Neutrophil (primary cell): ENCODE data around the gene GNAI1.
"Not testable (repeated sequence)": the region's sequence is repeated elsewhere in the genome, so short reads cannot be mapped to it uniquely, and the experiment has no call there.

Experiments used
- H3K27ac ChIP-seq: fragments of 200-600 bp; sonication (generic); 2 replicates; pipeline ENCODE4 v1.5.1; 2016; ENCODE audit warnings: mild to moderate bottlenecking, moderate library complexity
- H3K27me3 ChIP-seq: fragments of 200-600 bp; sonication (generic); 2 replicates; pipeline ENCODE4 v1.6.0; 2016; ENCODE audit warnings: mild to moderate bottlenecking
- H3K36me3 ChIP-seq: fragments of 200-600 bp; sonication (generic); 2 replicates; pipeline ENCODE4 v1.5.1; 2017
- H3K4me1 ChIP-seq, 2 experiments: fragments of 200-600 bp in 1 of 2; sonication (generic) in 1 of 2; 1 replicate in 1 of 2; 2 replicates in 1 of 2; pipeline versions ENCODE4 v1.5.1 to v1.6.1; 2013 to 2016; ENCODE audit warnings: low read depth in 1 of 2, low read length in 1 of 2, mild to moderate bottlenecking in 1 of 2, moderate library complexity in 1 of 2; ENCODE audit not compliant: control insufficient read depth in 1 of 2, insufficient read depth in 1 of 2
- H3K4me3 ChIP-seq, 2 experiments: fragments of 200-600 bp in 1 of 2; sonication (generic) in 1 of 2; 1 replicate in 1 of 2; 2 replicates in 1 of 2; pipeline ENCODE4 v1.5.1; 2013 to 2016; ENCODE audit warnings: low read depth in 1 of 2, low read length in 1 of 2, mild to moderate bottlenecking in 1 of 2, moderate library complexity in 1 of 2
- H3K9me3 ChIP-seq: fragments of 200-600 bp; sonication (generic); 2 replicates; pipeline ENCODE4 v1.5.1; 2016
- CTCF ChIP-seq: fragments of 200-600 bp; sonication (generic); IDR thresholded peaks from 2 replicates; pipeline ENCODE4 v1.5.1; 2016; ENCODE audit warnings: antibody characterized with exemption

The GNAI1 gene

GRCh38 chr7:80153446-80153845 lies 18.8 kb downstream of the GNAI1 start:
- Histone ChIP-seq H3K36me3 (no peaks in the 10 kb centered on the region), H3K27me3 (no peaks in the 10 kb centered on the region), H3K9me3 (no peaks in the 10 kb centered on the region), H3K27ac (no peak overlapping the region), H3K4me3 (no peak overlapping the region), H3K4me1 (no peaks in the 10 kb centered on the region)
- TF ChIP-seq CTCF, result no peak

GRCh38 chr7:80154656-80155333 lies 20.2 kb downstream of the GNAI1 start:
- no peaks in the 10 kb centered on the region for H3K4me1 ChIP-seq
- no peak overlapping the region for H3K27ac ChIP-seq
- H3K4me3 ChIP-seq, result no peak overlapping the region
- no peaks in the 10 kb centered on the region for H3K27me3 ChIP-seq
- no peak for TF ChIP-seq CTCF
- H3K9me3 ChIP-seq, result no peaks in the 10 kb centered on the region
- H3K36me3 ChIP-seq, result no peaks in the 10 kb centered on the region

- H3K9me3 ChIP-seq, result no peaks in the 10 kb centered on the region
- no peaks in the 10 kb centered on the region for H3K27me3 ChIP-seq
- H3K36me3 ChIP-seq, result no peaks in the 10 kb centered on the region
- no peak for TF ChIP-seq CTCF
- no peak overlapping the region for H3K27ac ChIP-seq
- no peaks in the 10 kb centered on the region for H3K4me1 ChIP-seq
- H3K4me3 ChIP-seq, result no peak overlapping the region
Observed at GRCh38 chr7:80155374-80155773, 20.7 kb downstream of the GNAI1 start.

DNA sequence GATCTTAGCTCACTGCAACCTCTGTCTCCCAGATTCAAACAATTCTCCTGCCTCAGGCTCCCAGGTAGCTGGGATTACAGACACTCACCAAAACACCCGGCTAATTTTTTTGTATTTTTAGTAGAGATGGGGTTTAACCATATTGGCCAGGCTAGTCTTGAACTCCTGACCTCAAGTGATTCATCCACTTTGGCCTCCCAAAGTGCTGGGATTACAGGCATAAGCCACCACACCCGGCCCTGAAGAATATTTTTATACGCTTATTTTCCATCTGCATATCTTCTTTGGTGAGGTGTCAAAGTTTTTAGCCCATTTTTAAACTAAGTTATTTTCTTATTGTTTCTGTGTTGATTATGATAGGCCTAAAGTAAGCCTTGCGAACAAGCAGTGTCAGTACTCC lies 23.1 kb downstream of the GNAI1 start:
- H3K4me3 ChIP-seq, H3K4me1 ChIP-seq, H3K9me3 ChIP-seq, H3K27me3 ChIP-seq, H3K27ac ChIP-seq, H3K36me3 ChIP-seq: not testable (repeated sequence)

- no peak overlapping the region for H3K27ac ChIP-seq
- H3K4me3 ChIP-seq, result no peak overlapping the region
- no peaks in the 10 kb centered on the region for H3K9me3 ChIP-seq
- no peaks in the 10 kb centered on the region for H3K27me3 ChIP-seq
- no peaks in the 10 kb centered on the region for H3K36me3 ChIP-seq
- TF ChIP-seq CTCF, result no peak
- no peaks in the 10 kb centered on the region for H3K4me1 ChIP-seq
Observed at GRCh38 chr7:80159802-80160201, 25.2 kb downstream of the GNAI1 start.

- no peak for TF ChIP-seq CTCF
- Histone ChIP-seq H3K27ac (no peak overlapping the region), H3K4me1 (no peaks in the 10 kb centered on the region), H3K9me3 (no peaks in the 10 kb centered on the region), H3K4me3 (no peak overlapping the region), H3K27me3 (no peaks in the 10 kb centered on the region), H3K36me3 (no peaks in the 10 kb centered on the region)
Observed at GRCh38 chr7:80161466-80161865, 26.8 kb downstream of the GNAI1 start.
